Activated naive CD4-positive, alpha-beta T cell treated with anti-CD3 and anti-CD28 coated beads, Interleukin-2, amount 10 ng/mL, durations not matched to agents 7 days and 5 days (primary cell): Measurements from ENCODE around the gene CRTC2.

ENCODE experiments used
- CTCF ChIA-PET: fragments of 350-600 bp; sonication (Branson Sonifier 250); formaldehyde crosslinking; loops from one replicate; lab custom pipeline; 2021; ENCODE audit warnings: antibody characterized with exemption; lab: Charles Lee
- DNase-seq: peaks from one replicate; pipeline ENCODE4 v3.0.0-alpha.2; 2020
- H3K27ac Mint-ChIP-seq: one replicate; pipeline ENCODE4 v1.8.0; 2021; ENCODE audit warnings: mild to moderate bottlenecking, moderate library complexity, mixed read lengths
- H3K27me3 Mint-ChIP-seq: one replicate; pipeline ENCODE4 v1.8.0; 2021; ENCODE audit warnings: mild to moderate bottlenecking, mixed read lengths
- H3K36me3 Mint-ChIP-seq: one replicate; pipeline ENCODE4 v1.8.0; 2021; ENCODE audit warnings: mixed read lengths
- H3K4me1 Mint-ChIP-seq: one replicate; pipeline ENCODE4 v1.8.0; 2021; ENCODE audit warnings: mixed read lengths
- H3K4me3 Mint-ChIP-seq: one replicate; pipeline ENCODE4 v1.8.0; 2021; ENCODE audit warnings: mild to moderate bottlenecking, moderate library complexity, mixed read lengths
- H3K9me3 Mint-ChIP-seq: one replicate; pipeline ENCODE4 v1.8.0; 2021; ENCODE audit warnings: mixed read lengths

Gene CRTC2

GRCh38 chr1:153967107-153967999, 8.9 kb upstream of the CRTC2 start, which contains the start of gene CREB3L4:
Gene CREB3L4, plus strand, starts transcription at chr1:153967902. Its CDS starts 624 bp downstream, at chr1:153968526.
- H3K4me1 Mint-ChIP-seq: peaks cover 68% of the 10 kb centered on the region
- peak within 1 kb of the TSS; percentile 94 for H3K27ac Mint-ChIP-seq
- no peaks in the 10 kb centered on the region for H3K9me3 Mint-ChIP-seq
- CTCF ChIA-PET: interaction anchor here (0.6 to 4.0 kb wide), 7 partner anchors 9 to 170 kb away, joined by 3 to 28 read pairs (median 7); partner anchors contain the start of genes CRTC2, DENND4B, JTB and RAB13
- peak within 1 kb of the TSS; percentile 89 for H3K4me3 Mint-ChIP-seq
- H3K27me3 Mint-ChIP-seq: no peaks in the 10 kb centered on the region
- H3K36me3 Mint-ChIP-seq: peaks cover 13% of the 10 kb centered on the region
- peak; percentile 92 for DNase-seq

- DNase-seq: no peak
- peak overlapping the region; percentile 79 for H3K27ac Mint-ChIP-seq
- no peaks in the 10 kb centered on the region for H3K9me3 Mint-ChIP-seq
- H3K27me3 Mint-ChIP-seq: no peaks in the 10 kb centered on the region
- peak overlapping the region; percentile 76 for H3K4me3 Mint-ChIP-seq
- CTCF ChIA-PET: interaction anchor here (2.7 kb wide), 1 partner anchor 22 kb away, joined by 8 read pairs; the partner anchor contains the start of gene RAB13
- peaks cover 75% of the 10 kb centered on the region for H3K4me1 Mint-ChIP-seq
- H3K36me3 Mint-ChIP-seq: peaks cover 26% of the 10 kb centered on the region
Measured at GRCh38 chr1:153963850-153964331, 5.5 kb upstream of the CRTC2 start.

GRCh38 chr1:153963030-153963849, 4.8 kb upstream of the CRTC2 start, which contains the start of gene SLC39A1:
Gene SLC39A1, minus strand, starts transcription at chr1:153963537. Its CDS starts 822 bp downstream, at chr1:153962715.
- DNase-seq: peak; percentile 98
- Mint-ChIP-seq H3K9me3 (no peaks in the 10 kb centered on the region), H3K27ac (peak within 1 kb of the TSS; percentile 79), H3K4me1 (peaks cover 72% of the 10 kb centered on the region), H3K4me3 (peak within 1 kb of the TSS; percentile 76), H3K36me3 (peaks cover 28% of the 10 kb centered on the region), H3K27me3 (no peaks in the 10 kb centered on the region)
- CTCF ChIA-PET: interaction anchor here (0.7 to 2.9 kb wide), 6 partner anchors 9 to 306 kb away, joined by 3 to 13 read pairs (median 3); partner anchors contain the start of genes DENND4B, JTB and RAB13

DNA sequence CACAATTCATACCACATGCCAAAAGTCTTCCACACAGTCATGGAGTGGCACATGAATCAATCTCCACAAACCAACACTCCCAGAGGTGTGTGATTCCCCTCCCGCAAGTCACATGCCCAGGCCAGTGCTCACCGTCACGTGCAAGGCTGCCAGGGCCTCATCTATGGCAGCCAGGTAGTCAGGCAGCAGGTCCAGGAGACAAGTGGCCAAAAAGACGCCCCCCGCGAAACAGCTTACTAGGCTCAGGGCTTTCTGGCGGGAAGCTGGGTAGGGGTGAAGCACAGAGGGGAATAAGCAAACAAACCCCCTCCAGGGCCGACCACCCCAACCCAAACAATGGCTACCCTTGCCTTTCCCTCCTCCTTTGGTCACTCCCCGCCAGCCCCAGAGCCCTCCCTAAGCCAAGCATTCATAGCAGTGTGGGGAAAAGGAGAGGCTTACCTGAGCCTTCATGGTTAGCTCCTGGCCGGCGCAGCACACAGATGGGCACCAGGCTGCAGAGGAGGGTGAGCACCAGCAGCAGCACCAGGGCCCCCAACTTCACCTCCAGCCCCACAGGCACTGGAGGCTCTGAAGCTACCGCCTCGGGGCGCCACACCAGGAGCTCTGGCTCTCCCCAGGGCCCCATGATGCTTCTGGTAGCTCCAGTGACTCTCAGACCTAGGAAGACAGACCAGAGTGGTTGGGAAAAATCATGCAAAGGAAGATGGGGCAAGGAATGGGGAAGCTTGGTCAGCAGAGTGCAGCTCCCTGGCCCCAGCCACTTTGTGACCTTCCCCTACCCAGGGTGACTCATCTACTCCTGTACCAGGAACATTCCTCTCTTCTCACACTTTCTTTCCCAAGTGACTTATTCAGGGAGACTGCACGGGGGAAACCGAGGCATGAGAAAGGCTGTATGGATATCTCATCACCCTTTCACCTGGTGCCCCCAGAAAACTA, 3.9 kb upstream of the CRTC2 start:
- Mint-ChIP-seq H3K27me3 (no peaks in the 10 kb centered on the region), H3K9me3 (no peaks in the 10 kb centered on the region), H3K36me3 (peaks cover 34% of the 10 kb centered on the region), H3K4me1 (peaks cover 65% of the 10 kb centered on the region), H3K27ac (peak overlapping the region; percentile 61), H3K4me3 (peak overlapping the region; percentile 76)
- CTCF ChIA-PET: interaction anchor here (0.6 to 2.9 kb wide), 8 partner anchors 10 to 307 kb away, joined by 3 to 13 read pairs (median 3); partner anchors contain the start of genes DENND4B, JTB and RAB13
- no peak for DNase-seq

GRCh38 chr1:153961421-153961820, 3.0 kb upstream of the CRTC2 start:
- no peaks in the 10 kb centered on the region for H3K27me3 Mint-ChIP-seq
- H3K36me3 Mint-ChIP-seq: peaks cover 28% of the 10 kb centered on the region
- H3K4me3 Mint-ChIP-seq: peak overlapping the region; percentile 53
- peaks cover 65% of the 10 kb centered on the region for H3K4me1 Mint-ChIP-seq
- H3K27ac Mint-ChIP-seq: peak overlapping the region; percentile 34
- no peak for DNase-seq
- CTCF ChIA-PET: interaction anchor here (0.8 to 2.9 kb wide), 2 partner anchors 16 to 25 kb away, joined by 3 to 13 read pairs; partner anchors contain the start of gene DENND4B
- H3K9me3 Mint-ChIP-seq: no peaks in the 10 kb centered on the region

DNA sequence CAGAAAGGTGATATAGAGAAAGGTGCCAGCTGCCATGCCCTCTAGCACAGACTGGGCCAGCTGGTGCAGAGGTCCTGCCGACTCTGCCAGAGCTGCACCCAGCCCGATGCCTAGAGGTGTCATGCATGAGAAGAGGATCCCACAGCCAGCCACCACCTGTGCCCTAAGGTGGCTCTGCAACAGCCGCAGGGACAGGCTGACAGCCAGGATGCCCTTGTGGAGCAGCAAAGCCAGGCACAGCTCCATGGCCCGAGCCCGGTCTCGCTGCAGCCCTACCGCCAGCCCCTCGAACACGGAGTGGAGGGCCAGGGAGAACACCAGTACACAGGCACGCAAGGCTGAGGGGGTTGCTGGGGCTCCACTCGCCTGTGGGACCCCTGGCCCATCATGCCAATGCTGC, 1.8 kb upstream of the CRTC2 start:
- Mint-ChIP-seq H3K27ac (no peak overlapping the region), H3K36me3 (peaks cover 25% of the 10 kb centered on the region), H3K9me3 (no peaks in the 10 kb centered on the region), H3K4me3 (no peak overlapping the region), H3K4me1 (peaks cover 67% of the 10 kb centered on the region), H3K27me3 (no peaks in the 10 kb centered on the region)
- CTCF ChIA-PET: interaction anchor here (1.0 kb wide), 1 partner anchor 20 kb away, joined by 3 read pairs; no protein-coding TSS in a partner anchor
- DNase-seq: no peak

GRCh38 chr1:153959454-153959853, 1.0 kb upstream of the CRTC2 start:
- peaks cover 25% of the 10 kb centered on the region for H3K36me3 Mint-ChIP-seq
- no peaks in the 10 kb centered on the region for H3K9me3 Mint-ChIP-seq
- peaks cover 70% of the 10 kb centered on the region for H3K4me1 Mint-ChIP-seq
- CTCF ChIA-PET: interaction anchor here (1.0 kb wide), 1 partner anchor 21 kb away, joined by 3 read pairs; no protein-coding TSS in a partner anchor
- H3K27ac Mint-ChIP-seq: no peak overlapping the region
- DNase-seq: no peak
- no peak overlapping the region for H3K4me3 Mint-ChIP-seq
- H3K27me3 Mint-ChIP-seq: no peaks in the 10 kb centered on the region

DNA sequence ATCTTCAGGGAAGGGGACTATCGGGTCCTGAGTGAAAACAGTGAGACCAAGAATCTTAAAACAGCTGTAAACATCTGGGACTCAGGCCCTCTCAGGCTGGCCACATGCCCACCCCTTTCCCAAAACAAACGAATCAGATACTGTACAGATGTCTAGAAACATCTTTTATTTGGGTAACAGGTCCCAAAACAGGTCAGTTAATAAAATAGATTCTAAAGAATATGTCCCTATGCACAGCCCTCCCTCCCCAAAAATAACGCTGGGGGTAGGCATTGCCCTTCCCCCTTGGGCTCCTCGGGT, 499 bp upstream of the CRTC2 start:
- Mint-ChIP-seq H3K4me1 (peaks cover 70% of the 10 kb centered on the region), H3K4me3 (peak overlapping the region; percentile 98), H3K27ac (peak overlapping the region; percentile 96), H3K9me3 (no peaks in the 10 kb centered on the region), H3K36me3 (peaks cover 29% of the 10 kb centered on the region), H3K27me3 (no peaks in the 10 kb centered on the region)
- CTCF ChIA-PET: no interaction called here
- DNase-seq: no peak

- CTCF ChIA-PET: interaction anchor here (0.9 to 2.5 kb wide), 3 partner anchors 10 to 29 kb away, joined by 3 to 10 read pairs (median 6); partner anchors contain the start of genes CREB3L4 and RAB13
- DNase-seq: peak; percentile 63
- H3K27me3 Mint-ChIP-seq: no peaks in the 10 kb centered on the region
- peak overlapping the region; percentile 96 for H3K27ac Mint-ChIP-seq
- no peaks in the 10 kb centered on the region for H3K9me3 Mint-ChIP-seq
- peaks cover 38% of the 10 kb centered on the region for H3K36me3 Mint-ChIP-seq
- peaks cover 70% of the 10 kb centered on the region for H3K4me1 Mint-ChIP-seq
- peak overlapping the region; percentile 98 for H3K4me3 Mint-ChIP-seq
Measured at GRCh38 chr1:153957744-153958110, 685 bp downstream of the CRTC2 start.

- Mint-ChIP-seq H3K4me1 (peaks cover 64% of the 10 kb centered on the region), H3K4me3 (peak overlapping the region; percentile 98), H3K36me3 (peaks cover 40% of the 10 kb centered on the region), H3K9me3 (no peaks in the 10 kb centered on the region), H3K27ac (peak overlapping the region; percentile 96), H3K27me3 (no peaks in the 10 kb centered on the region)
- CTCF ChIA-PET: interaction anchor here (0.7 to 2.7 kb wide), 6 partner anchors 9 to 188 kb away, joined by 3 to 10 read pairs (median 6); partner anchors contain the start of genes DENND4B, GATAD2B and RAB13
- no peak for DNase-seq
Measured at GRCh38 chr1:153956997-153957715, 1.3 kb downstream of the CRTC2 start.

DNA sequence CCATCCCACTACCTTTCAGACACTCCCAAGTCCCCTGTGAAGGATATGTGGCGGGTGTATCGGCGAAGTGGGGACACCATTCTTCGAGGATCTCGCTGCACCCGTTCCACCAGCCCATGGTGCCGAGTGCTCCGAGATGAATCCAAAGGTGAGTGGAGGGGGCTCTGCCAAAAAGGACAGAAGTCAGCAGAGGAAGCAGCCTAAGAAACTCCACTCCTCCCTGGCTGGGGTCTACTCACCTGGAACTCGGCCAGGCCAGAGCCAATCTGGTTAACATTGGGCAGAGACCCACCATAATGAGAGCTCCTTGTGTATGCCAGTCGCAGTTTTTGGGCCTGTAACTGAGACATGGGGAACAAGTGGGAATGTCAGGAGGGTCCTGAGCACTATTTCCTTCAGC, 3.6 kb downstream of the CRTC2 start:
- H3K36me3 Mint-ChIP-seq: peaks cover 50% of the 10 kb centered on the region
- H3K27ac Mint-ChIP-seq: peak overlapping the region; percentile 77
- CTCF ChIA-PET: interaction anchor here (0.6 to 2.7 kb wide), 2 partner anchors 8 to 10 kb away, joined by 3 to 9 read pairs; partner anchors contain the start of gene DENND4B
- H3K9me3 Mint-ChIP-seq: no peaks in the 10 kb centered on the region
- no peak overlapping the region for H3K4me3 Mint-ChIP-seq
- H3K4me1 Mint-ChIP-seq: peaks cover 51% of the 10 kb centered on the region
- H3K27me3 Mint-ChIP-seq: no peaks in the 10 kb centered on the region
- DNase-seq: no peak

GRCh38 chr1:153953859-153954365, 4.5 kb downstream of the CRTC2 start:
- H3K36me3 Mint-ChIP-seq: peaks cover 51% of the 10 kb centered on the region
- peak overlapping the region; percentile 77 for H3K27ac Mint-ChIP-seq
- H3K4me3 Mint-ChIP-seq: peak overlapping the region; percentile 22
- H3K9me3 Mint-ChIP-seq: no peaks in the 10 kb centered on the region
- no peak for DNase-seq
- peaks cover 45% of the 10 kb centered on the region for H3K4me1 Mint-ChIP-seq
- CTCF ChIA-PET: no interaction called here
- H3K27me3 Mint-ChIP-seq: no peaks in the 10 kb centered on the region
